22Rv1 (cell line): ENCODE measurements around the gene RABGAP1L.

Experiments used
- CTCF ChIP-seq: fragments of 450-650 bp; IDR thresholded peaks from 2 replicates; pipeline ENCODE4 v1.5.1; 2017; ENCODE audit warnings: mild to moderate bottlenecking
- ZFX ChIP-seq: fragments of 450-650 bp; IDR thresholded peaks from 2 replicates; pipeline ENCODE4 v1.6.1; 2017; ENCODE audit warnings: antibody characterized with exemption, borderline replicate concordance

DNA sequence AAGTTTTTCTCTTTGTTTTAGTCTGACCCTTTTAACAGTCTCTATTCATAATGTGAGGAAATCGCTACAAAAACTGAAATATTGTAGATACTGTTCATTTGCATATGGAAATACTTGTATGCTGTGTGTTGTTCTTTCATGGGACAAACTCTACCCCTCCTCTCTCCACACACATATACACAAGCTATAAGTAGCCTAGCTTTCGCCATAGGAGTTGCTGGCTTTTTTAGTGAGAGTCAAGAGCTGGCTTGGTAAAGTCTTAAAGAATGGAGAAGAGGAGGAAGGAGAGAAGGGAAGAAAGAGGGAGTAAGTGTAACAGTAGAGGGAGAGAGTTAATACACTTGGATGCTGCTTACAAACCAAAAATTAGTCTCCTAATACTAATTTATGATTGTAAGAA, 115.6 kb downstream of the RABGAP1L start:
- TF ChIP-seq CTCF (no peak), ZFX (no peak)
